GM12872 (cell line): ENCODE results near the gene KLF7.

Experiments
- CTCF ChIP-seq: IDR thresholded peaks from 3 replicates; pipeline ENCODE4 v1.5.1; 2011; ENCODE audit warnings: low read depth, mild to moderate bottlenecking, low read length, moderate library complexity; ENCODE audit not compliant: insufficient read depth

The KLF7 gene

GRCh38 chr2:207071820-207072219 lies 93.9 kb downstream of the KLF7 start:
- TF ChIP-seq CTCF: no peak

- TF ChIP-seq CTCF: no peak
Measured at GRCh38 chr2:207067473-207067872, 98.3 kb downstream of the KLF7 start.

- no peak for TF ChIP-seq CTCF
Measured at GRCh38 chr2:207066791-207067460, 98.8 kb downstream of the KLF7 start.

- TF ChIP-seq CTCF: no peak
Measured at GRCh38 chr2:207066166-207066565, 99.6 kb downstream of the KLF7 start.

GRCh38 chr2:207064128-207064690 lies 101.5 kb downstream of the KLF7 start:
- TF ChIP-seq CTCF: no peak

GRCh38 chr2:207061181-207061580 lies 104.6 kb downstream of the KLF7 start:
- TF ChIP-seq CTCF: no peak

- TF ChIP-seq CTCF: no peak
Measured at GRCh38 chr2:207055257-207055656, 110.5 kb downstream of the KLF7 start.

GRCh38 chr2:207054521-207054920 lies 111.2 kb downstream of the KLF7 start:
- no peak for TF ChIP-seq CTCF
